Osteoblast (primary cell): ENCODE results near the gene ITSN1. TPM values are rescaled to one million over a fixed set of nuclear protein-coding genes. Genes with fewer than 3 reads are reported as not detected.
A peak's percentile ranks its signal among the peaks of the same experiment; 100 is the strongest.

Experiments
- DNase-seq: peaks from one replicate; pipeline ENCODE4 v3.0.0; 2011; ENCODE audit warnings: low spot score, mixed read lengths; ENCODE audit not compliant: insufficient read length; ENCODE audit errors: missing footprints
- H2AFZ ChIP-seq: 2 replicates; pipeline ENCODE4 v1.6.0; 2011; ENCODE audit warnings: mild to moderate bottlenecking, low read length
- H3K27ac ChIP-seq: 2 replicates; pipeline ENCODE4 v1.5.1; 2011; ENCODE audit warnings: mild to moderate bottlenecking, low read depth, low read length, moderate library complexity
- H3K27me3 ChIP-seq: 2 replicates; pipeline ENCODE4 v1.6.0; 2012; ENCODE audit warnings: mild to moderate bottlenecking, control low read depth, inconsistent platforms, low read length, moderate library complexity; ENCODE audit not compliant: insufficient read depth
- H3K36me3 ChIP-seq: 2 replicates; pipeline ENCODE4 v1.5.1; 2011; ENCODE audit warnings: mild to moderate bottlenecking, low read length, control low read depth, moderate library complexity; ENCODE audit not compliant: insufficient read depth
- H3K4me1 ChIP-seq: 2 replicates; pipeline ENCODE4 v1.5.1; 2011; ENCODE audit warnings: mild to moderate bottlenecking, low read length, control low read depth, moderate library complexity; ENCODE audit not compliant: insufficient read depth
- H3K4me2 ChIP-seq: 2 replicates; pipeline ENCODE4 v1.6.0; 2011; ENCODE audit warnings: mild to moderate bottlenecking, low read length; ENCODE audit not compliant: insufficient read depth
- H3K4me3 ChIP-seq: fragments of 200-600 bp; sonication (generic); 3 replicates; pipeline ENCODE4 v1.5.1; 2012; ENCODE audit warnings: mild to moderate bottlenecking, low read length, inconsistent platforms; ENCODE audit not compliant: insufficient read depth
- H3K79me2 ChIP-seq: 2 replicates; pipeline ENCODE4 v1.6.0; 2012; ENCODE audit warnings: mild to moderate bottlenecking, low read length, control low read depth, inconsistent platforms; ENCODE audit not compliant: insufficient read depth
- H3K9me3 ChIP-seq: 2 replicates; pipeline ENCODE4 v1.5.1; 2011; ENCODE audit warnings: low read depth, low read length, control low read depth
- H4K20me1 ChIP-seq: 2 replicates; pipeline ENCODE4 v1.6.0; 2012; ENCODE audit warnings: mild to moderate bottlenecking, low read length, control low read depth; ENCODE audit not compliant: insufficient read depth
- total RNA-seq: library from RNA; depleted of rRNA; stranded (reverse); fragments of >200 nt; gene quantifications from 2 replicates; pipeline ENCODE4 v1.2.3, GENCODE V29; 2012
- TF ChIP-seq, protein P1 (sequence below): IDR thresholded peaks from 2 replicates; pipeline ENCODE4 v1.5.1; 2011; ENCODE audit warnings: mild to moderate bottlenecking, low read depth, low read length, moderate library complexity; ENCODE audit errors: extremely low read depth

ITSN1 gene
- total RNA-seq, 1 donor = 42.7 TPM

- Histone ChIP-seq H3K36me3 (no peaks in the 10 kb centered on the region), H2AFZ (peak overlapping the region; percentile 13), H3K4me2 (no peak overlapping the region), H3K4me1 (peaks cover 25% of the 10 kb centered on the region), H3K9me3 (no peaks in the 10 kb centered on the region), H3K4me3 (no peak overlapping the region), H3K79me2 (no peaks in the 10 kb centered on the region), H3K27me3 (no peaks in the 10 kb centered on the region), H3K27ac (no peak overlapping the region), H4K20me1 (no peaks in the 10 kb centered on the region)
- TF ChIP-seq, protein P1, sequence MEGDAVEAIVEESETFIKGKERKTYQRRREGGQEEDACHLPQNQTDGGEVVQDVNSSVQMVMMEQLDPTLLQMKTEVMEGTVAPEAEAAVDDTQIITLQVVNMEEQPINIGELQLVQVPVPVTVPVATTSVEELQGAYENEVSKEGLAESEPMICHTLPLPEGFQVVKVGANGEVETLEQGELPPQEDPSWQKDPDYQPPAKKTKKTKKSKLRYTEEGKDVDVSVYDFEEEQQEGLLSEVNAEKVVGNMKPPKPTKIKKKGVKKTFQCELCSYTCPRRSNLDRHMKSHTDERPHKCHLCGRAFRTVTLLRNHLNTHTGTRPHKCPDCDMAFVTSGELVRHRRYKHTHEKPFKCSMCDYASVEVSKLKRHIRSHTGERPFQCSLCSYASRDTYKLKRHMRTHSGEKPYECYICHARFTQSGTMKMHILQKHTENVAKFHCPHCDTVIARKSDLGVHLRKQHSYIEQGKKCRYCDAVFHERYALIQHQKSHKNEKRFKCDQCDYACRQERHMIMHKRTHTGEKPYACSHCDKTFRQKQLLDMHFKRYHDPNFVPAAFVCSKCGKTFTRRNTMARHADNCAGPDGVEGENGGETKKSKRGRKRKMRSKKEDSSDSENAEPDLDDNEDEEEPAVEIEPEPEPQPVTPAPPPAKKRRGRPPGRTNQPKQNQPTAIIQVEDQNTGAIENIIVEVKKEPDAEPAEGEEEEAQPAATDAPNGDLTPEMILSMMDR = no peak
- DNase-seq = no peak
Observed at GRCh38 chr21:33948951-33949444, 306.7 kb downstream of the ITSN1 start.

Other genes starting within 250 kb of the ITSN1 start
- 60.1 and 63.1 TPM in 2 replicates for gene IFNGR2, start 239.1 kb upstream of the ITSN1 start, total RNA-seq
- gene TMEM50B, start 162.5 kb upstream of the ITSN1 start, total RNA-seq = 29.3 and 34.2 TPM in 2 replicates
- 3.2 and 4.0 TPM in 2 replicates for gene DNAJC28, start 150.8 kb upstream of the ITSN1 start, total RNA-seq
- gene GART, start 100.4 kb upstream of the ITSN1 start, total RNA-seq = 69.0 and 85.8 TPM in 2 replicates
- gene SON, start 99.5 kb upstream of the ITSN1 start, total RNA-seq = 109 and 137 TPM in 2 replicates
- gene DONSON, start 53.8 kb upstream of the ITSN1 start, total RNA-seq = 10.9 and 17.4 TPM in 2 replicates
- 24.5 and 28.6 TPM in 2 replicates for gene CRYZL1, start 760 bp upstream of the ITSN1 start, total RNA-seq